B cell (primary cell): ENCODE data around the gene EXOC3. TPM values are rescaled to one million over a fixed set of nuclear protein-coding genes. Genes with fewer than 3 reads are reported as not detected.

Source experiments
- ATAC-seq: fragments of 200-7000 bp; cut with Tn5 transposase; one replicate; pipeline ENCODE4 v1.10.0; 2021; ENCODE audit warnings: low read depth, mild to moderate bottlenecking, moderate number of reproducible peaks, moderate library complexity
- CTCF ChIA-PET: fragments of 350-600 bp; sonication (Branson Sonifier 250); formaldehyde crosslinking; loops from one replicate; lab custom pipeline; 2021; ENCODE audit warnings: antibody characterized with exemption, inconsistent platforms; lab: Charles Lee
- POLR2A ChIA-PET: fragments of 350-600 bp; sonication (Branson Sonifier 250); formaldehyde crosslinking; loops from one replicate; lab custom pipeline; 2021; ENCODE audit warnings: antibody characterized with exemption; lab: Charles Lee
- DNase-seq: peaks from one replicate; pipeline ENCODE4 v3.0.0; 2013
- H2AFZ ChIP-seq: 2 replicates; pipeline ENCODE4 v1.6.1; 2012; ENCODE audit warnings: mild to moderate bottlenecking, low read depth, low read length; ENCODE audit not compliant: insufficient read depth, poor library complexity, severe bottlenecking
- H3K27ac ChIP-seq, 2 donors: 1 replicate in 1 of 2; 2 replicates in 1 of 2; pipeline ENCODE4 v1.5.1; 2012 to 2013; ENCODE audit warnings: low read length in 2 of 2, mild to moderate bottlenecking in 2 of 2, moderate library complexity in 1 of 2
- H3K27me3 ChIP-seq, 4 experiments: fragments of 200-600 bp in 1 of 4; sonication (generic) in 1 of 4; replicated peaks in 1 of 4; 1 replicate in 2 of 4; 2 replicates in 2 of 4; pipeline versions ENCODE4 v1.6.1 to v1.7.0; 2013 to 2016; ENCODE audit warnings: low read length in 3 of 4, mild to moderate bottlenecking in 2 of 4, mixed read lengths in 1 of 4, moderate library complexity in 1 of 4; ENCODE audit not compliant: insufficient read depth in 4 of 4, control insufficient read depth in 3 of 4; ENCODE audit errors: control extremely low read depth in 1 of 4
- H3K36me3 ChIP-seq, 2 experiments: replicated peaks in 1 of 2; 1 replicate in 1 of 2; 2 replicates in 1 of 2; pipeline versions ENCODE4 v1.6.1 to v1.7.1; 2013; ENCODE audit warnings: low read length in 1 of 2; ENCODE audit not compliant: insufficient read depth in 2 of 2, control insufficient read depth in 1 of 2; ENCODE audit errors: control extremely low read depth in 1 of 2, extremely low read depth in 1 of 2
- H3K4me1 ChIP-seq, 2 donors: fragments of 200-600 bp in 1 of 2; sonication (generic) in 1 of 2; 1 replicate in 1 of 2; 2 replicates in 1 of 2; pipeline versions ENCODE4 v1.5.1 to v1.6.1; 2013 to 2017; ENCODE audit warnings: low read length in 2 of 2; ENCODE audit not compliant: control insufficient read depth in 2 of 2, insufficient read depth in 2 of 2
- H3K4me2 ChIP-seq: replicated peaks from 2 replicates; pipeline ENCODE3; 2012; ENCODE audit warnings: mild to moderate bottlenecking, low read depth, low read length; ENCODE audit not compliant: poor library complexity, severe bottlenecking
- H3K4me3 ChIP-seq, 5 experiments: fragments of 200-600 bp in 1 of 5; sonication (generic) in 1 of 5; 1 replicate in 3 of 5; 2 replicates in 2 of 5; pipeline versions ENCODE4 v1.5.1 to v1.7.0; 2011 to 2016; ENCODE audit warnings: low read length in 4 of 5, mild to moderate bottlenecking in 4 of 5, low read depth in 2 of 5, control low read depth in 1 of 5, moderate library complexity in 1 of 5; ENCODE audit not compliant: insufficient read depth in 1 of 5; ENCODE audit errors: control extremely low read depth in 1 of 5, extremely low read depth in 1 of 5
- H3K79me2 ChIP-seq: fragments of 200-600 bp; sonication (generic); one replicate; pipeline ENCODE4 v1.6.0; 2016; ENCODE audit warnings: low read length; ENCODE audit not compliant: control insufficient read depth, insufficient read depth
- H3K9ac ChIP-seq: fragments of 200-600 bp; sonication (generic); 2 replicates; pipeline ENCODE4 v1.6.1; 2017; ENCODE audit warnings: mild to moderate bottlenecking, low read length, moderate library complexity
- H3K9me3 ChIP-seq, 3 donors: one replicate each; pipeline versions ENCODE4 v1.6.1 to v1.7.1; 2013; ENCODE audit warnings: low read length in 2 of 3; ENCODE audit not compliant: control insufficient read depth in 2 of 3, insufficient read depth in 1 of 3; ENCODE audit errors: control extremely low read depth in 1 of 3
- H4K20me1 ChIP-seq: 2 replicates; pipeline ENCODE4 v1.6.0; 2012; ENCODE audit warnings: mild to moderate bottlenecking, low read length; ENCODE audit not compliant: insufficient read depth, control insufficient read depth, poor library complexity, severe bottlenecking
- H3K27ac Mint-ChIP-seq: one replicate; pipeline ENCODE4 v1.8.0; 2021; ENCODE audit warnings: mixed read lengths
- H3K27me3 Mint-ChIP-seq: one replicate; pipeline ENCODE4 v1.8.0; 2021; ENCODE audit warnings: mixed read lengths
- H3K4me1 Mint-ChIP-seq: one replicate; pipeline ENCODE4 v1.8.0; 2021; ENCODE audit warnings: mixed read lengths
- H3K4me3 Mint-ChIP-seq: one replicate; pipeline ENCODE4 v1.8.0; 2021; ENCODE audit warnings: mixed read lengths
- H3K9me3 Mint-ChIP-seq: one replicate; pipeline ENCODE4 v1.8.0; 2022; ENCODE audit warnings: mixed read lengths; ENCODE audit not compliant: insufficient read depth
- EZH2 ChIP-seq: IDR thresholded peaks from 2 replicates; pipeline ENCODE4 v1.6.1; 2012; ENCODE audit warnings: borderline replicate concordance, low read depth, mild to moderate bottlenecking, moderate library complexity, low read length; ENCODE audit not compliant: insufficient read depth, poor library complexity, severe bottlenecking
- WGBS: methylation state at CpG from one replicate; pipeline ENCODE4 v1.1.5; 2013; ENCODE audit warnings: missing lambda C conversion rate; ENCODE audit not compliant: insufficient coverage; 5-methylcytosine and 5-hydroxymethylcytosine counted together
- intact Hi-C: fragments of 100-400 bp; cut with micrococcal nuclease; formaldehyde crosslinking; loops from one replicate; pipeline ENCODE4 v1.10.0; 2022
- polyA plus RNA-seq: library from polyadenylated mRNA; depleted of rRNA; stranded (reverse); fragments of >200 nt; gene quantifications from 2 replicates; pipeline ENCODE4 v1.2.3, GENCODE V29; 2012
- total RNA-seq, 2 donors: library from RNA; stranded (reverse); fragments of 120-200 nt in 1 of 2; gene quantifications; 1 replicate in 1 of 2; 2 replicates in 1 of 2; pipeline versions ENCODE4 v1.2.3 to v1.2.4, GENCODE V29; 2013 to 2022
- TF ChIP-seq, protein P1 (sequence below): fragments of 200-600 bp; IDR thresholded peaks from one replicate; pipeline ENCODE4 v1.8.0; 2022; ENCODE audit warnings: antibody characterized with exemption, mild to moderate bottlenecking

Gene EXOC3
- total and polyA plus RNA-seq, 2 donors (not counting 1 experiment from before 2014, with no cell fraction given): 44.0 to 97.1 TPM

DNA sequence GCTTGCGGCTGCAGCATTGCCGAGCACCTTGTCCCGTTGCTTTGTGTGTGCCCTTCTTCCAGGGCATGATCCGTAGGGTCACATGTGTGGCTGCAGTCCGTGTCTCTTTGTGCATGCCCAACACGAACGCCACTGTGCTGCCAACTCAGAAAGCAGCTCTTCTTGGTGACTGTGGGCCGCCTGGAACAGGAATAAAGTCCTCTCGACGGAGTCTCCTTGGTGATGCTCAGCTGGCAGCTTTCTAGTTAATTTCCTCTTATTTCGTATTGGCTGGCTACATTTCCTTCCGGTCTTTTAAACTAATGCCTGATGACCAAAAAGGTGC, 5.8 kb downstream of the EXOC3 start:
- Mint-ChIP-seq H3K27me3 (no peaks in the 10 kb centered on the region), H3K9me3 (peaks cover 9% of the 10 kb centered on the region), H3K4me1 (peaks cover 21% of the 10 kb centered on the region), H3K27ac (no peak overlapping the region), H3K4me3 (no peak overlapping the region)
- Histone ChIP-seq H3K79me2 (peaks cover 55% of the 10 kb centered on the region), H3K27me3 (no peaks in the 10 kb centered on the region), H3K27ac (no peak overlapping the region), H3K4me3 (no peak overlapping the region), H2AFZ (no peak overlapping the region), H4K20me1 (peaks cover 41% of the 10 kb centered on the region), H3K4me1 (peaks cover 3 to 6% of the 10 kb centered on the region in 2 donors), H3K9me3 (peaks cover 9 to 14% (median 11%) of the 10 kb centered on the region in 3 donors), H3K4me2 (no peak overlapping the region), H3K9ac (no peak overlapping the region), H3K36me3 (peaks cover 28 to 65% of the 10 kb centered on the region in 2 experiments)
- no peak for ATAC-seq
- POLR2A ChIA-PET: no interaction called here
- 97% methylated on average over 12 of the region's 12 CpGs for WGBS
- intact Hi-C loops: loop anchor here (10.0 kb wide), 1 partner anchor 166 kb away; the partner anchor contains the start of gene CEP72
- CTCF ChIA-PET: interaction anchor here (1.1 kb wide), 1 partner anchor 17 kb away, joined by 3 read pairs; no protein-coding TSS in a partner anchor
- TF ChIP-seq, protein P1, sequence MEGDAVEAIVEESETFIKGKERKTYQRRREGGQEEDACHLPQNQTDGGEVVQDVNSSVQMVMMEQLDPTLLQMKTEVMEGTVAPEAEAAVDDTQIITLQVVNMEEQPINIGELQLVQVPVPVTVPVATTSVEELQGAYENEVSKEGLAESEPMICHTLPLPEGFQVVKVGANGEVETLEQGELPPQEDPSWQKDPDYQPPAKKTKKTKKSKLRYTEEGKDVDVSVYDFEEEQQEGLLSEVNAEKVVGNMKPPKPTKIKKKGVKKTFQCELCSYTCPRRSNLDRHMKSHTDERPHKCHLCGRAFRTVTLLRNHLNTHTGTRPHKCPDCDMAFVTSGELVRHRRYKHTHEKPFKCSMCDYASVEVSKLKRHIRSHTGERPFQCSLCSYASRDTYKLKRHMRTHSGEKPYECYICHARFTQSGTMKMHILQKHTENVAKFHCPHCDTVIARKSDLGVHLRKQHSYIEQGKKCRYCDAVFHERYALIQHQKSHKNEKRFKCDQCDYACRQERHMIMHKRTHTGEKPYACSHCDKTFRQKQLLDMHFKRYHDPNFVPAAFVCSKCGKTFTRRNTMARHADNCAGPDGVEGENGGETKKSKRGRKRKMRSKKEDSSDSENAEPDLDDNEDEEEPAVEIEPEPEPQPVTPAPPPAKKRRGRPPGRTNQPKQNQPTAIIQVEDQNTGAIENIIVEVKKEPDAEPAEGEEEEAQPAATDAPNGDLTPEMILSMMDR: no peak
- no peak for DNase-seq

DNA sequence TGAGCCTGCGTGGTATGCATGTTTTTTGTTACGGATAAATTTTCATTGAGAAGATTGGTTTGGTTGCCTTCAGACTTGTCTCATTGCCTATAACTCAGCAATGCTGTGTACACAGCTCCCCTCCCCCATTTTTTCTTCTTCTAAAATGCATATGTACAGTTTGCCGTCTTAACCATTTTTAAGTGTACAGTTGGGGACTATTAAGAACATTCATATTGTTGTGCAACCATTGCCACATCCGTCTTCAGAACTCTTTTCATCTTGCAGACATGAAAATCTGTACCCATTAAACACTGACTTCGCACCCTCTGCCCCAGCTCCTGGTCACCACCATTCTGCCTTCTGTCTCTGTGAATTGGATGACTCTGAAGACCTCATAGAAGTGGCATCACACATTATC, 6.2 kb downstream of the EXOC3 start:
- DNase-seq: no peak
- Mint-ChIP-seq H3K4me1 (peaks cover 20% of the 10 kb centered on the region), H3K4me3 (no peak overlapping the region), H3K9me3 (peaks cover 9% of the 10 kb centered on the region), H3K27me3 (no peaks in the 10 kb centered on the region), H3K27ac (no peak overlapping the region)
- WGBS: 100% methylated on average over 1 of the region's 5 CpGs
- H4K20me1 ChIP-seq: peaks cover 44% of the 10 kb centered on the region
- no peak overlapping the region for H2AFZ ChIP-seq
- ATAC-seq: no peak
- H3K9me3 ChIP-seq: peaks cover 9 to 14% (median 11%) of the 10 kb centered on the region in 3 donors
- peaks cover 29 to 70% of the 10 kb centered on the region in 2 experiments for H3K36me3 ChIP-seq
- H3K79me2 ChIP-seq: peaks cover 55% of the 10 kb centered on the region
- ChIA-PET CTCF (interaction anchor here (1.1 kb wide), 1 partner anchor 17 kb away, joined by 3 read pairs; no protein-coding TSS in a partner anchor), POLR2A (no interaction called here)
- no peak overlapping the region for H3K27ac ChIP-seq
- H3K27me3 ChIP-seq: no peaks in the 10 kb centered on the region
- peaks cover 0 to 1% of the 10 kb centered on the region in 2 donors for H3K4me1 ChIP-seq
- intact Hi-C loops: loop anchor here (10.0 kb wide), 1 partner anchor 166 kb away; the partner anchor contains the start of gene CEP72
- TF ChIP-seq EZH2: no peak
- TF ChIP-seq, protein P1: no peak
- no peak overlapping the region for H3K9ac ChIP-seq
- no peak overlapping the region for H3K4me2 ChIP-seq
- H3K4me3 ChIP-seq: no peak overlapping the region
